Karpas-422 (cell line): ENCODE measurements around the gene CDH5. TPM values are rescaled to one million over a fixed set of nuclear protein-coding genes. Genes with fewer than 3 reads are reported as not detected.

ENCODE experiments used
- DNase-seq: peaks from one replicate; pipeline ENCODE4 v3.0.0-alpha.2; 2015
- H2AFZ ChIP-seq: fragments of 200-600 bp; sonication (generic); 2 replicates; pipeline ENCODE4 v1.6.1; 2014; ENCODE audit warnings: antibody characterized with exemption, low read length, mixed read lengths
- H3K27ac ChIP-seq: fragments of 200-600 bp; sonication (generic); 2 replicates; pipeline ENCODE4 v1.5.1; 2014; ENCODE audit warnings: mild to moderate bottlenecking, low read length, moderate library complexity
- H3K27me3 ChIP-seq: fragments of 200-600 bp; sonication (generic); 2 replicates; pipeline ENCODE4 v1.6.1; 2014; ENCODE audit warnings: low read length, mixed read lengths
- H3K36me3 ChIP-seq: fragments of 200-600 bp; sonication (generic); 2 replicates; pipeline ENCODE4 v1.6.1; 2014; ENCODE audit warnings: low read length, mixed read lengths; ENCODE audit not compliant: insufficient read depth
- H3K4me1 ChIP-seq: fragments of 200-600 bp; sonication (generic); 2 replicates; pipeline ENCODE4 v1.6.1; 2014; ENCODE audit warnings: mild to moderate bottlenecking, low read length, mixed read lengths
- H3K4me2 ChIP-seq: fragments of 200-600 bp; sonication (generic); 2 replicates; pipeline ENCODE4 v1.6.1; 2014; ENCODE audit warnings: low read length, low read depth, mild to moderate bottlenecking; ENCODE audit not compliant: poor library complexity, severe bottlenecking
- H3K4me3 ChIP-seq: fragments of 200-600 bp; sonication (generic); 2 replicates; pipeline ENCODE4 v1.5.1; 2014; ENCODE audit warnings: mild to moderate bottlenecking, antibody characterized with exemption, low read length, mixed read lengths
- H3K79me2 ChIP-seq: fragments of 200-600 bp; sonication (generic); 2 replicates; pipeline ENCODE4 v1.6.1; 2014; ENCODE audit warnings: mild to moderate bottlenecking, low read length, mixed read lengths
- H3K9ac ChIP-seq: fragments of 200-600 bp; sonication (generic); 2 replicates; pipeline ENCODE4 v1.6.0; 2014; ENCODE audit warnings: low read length
- H3K9me2 ChIP-seq: fragments of 200-600 bp; sonication (generic), shearing (Covaris generic); replicated peaks from 2 replicates; pipeline ENCODE4 v1.6.0; 2014; ENCODE audit warnings: mild to moderate bottlenecking, low read length, moderate library complexity; ENCODE audit not compliant: insufficient read depth
- H3K9me3 ChIP-seq: fragments of 300-700, 200-600 bp; sonication (generic); 2 replicates; pipeline ENCODE4 v1.6.1; 2014; ENCODE audit warnings: low read length, mixed read lengths
- H4K20me1 ChIP-seq: fragments of 200-600 bp; sonication (generic); 2 replicates; pipeline ENCODE4 v1.6.1; 2014; ENCODE audit warnings: mild to moderate bottlenecking, antibody characterized with exemption, low read length, low read depth; ENCODE audit not compliant: insufficient read depth
- total RNA-seq: library from RNA; depleted of rRNA; stranded (reverse); fragments of >200 nt; shearing (Covaris generic); gene quantifications from 2 replicates; pipeline ENCODE4 v1.2.3, GENCODE V29; 2014; ENCODE audit warnings: low replicate concordance

Gene CDH5
- total RNA-seq, 1 experiment from 2014 or later = not detected

GRCh38 chr16:66365651-66366050, 840 bp upstream of the CDH5 start:
- Histone ChIP-seq H4K20me1 (no peaks in the 10 kb centered on the region), H3K79me2 (no peaks in the 10 kb centered on the region), H3K9me3 (no peaks in the 10 kb centered on the region), H3K27ac (no peak overlapping the region), H3K4me2 (no peak overlapping the region), H3K9ac (no peak overlapping the region), H3K36me3 (no peaks in the 10 kb centered on the region), H3K9me2 (no peaks in the 10 kb centered on the region), H3K4me1 (no peaks in the 10 kb centered on the region), H3K4me3 (no peak overlapping the region), H2AFZ (no peak overlapping the region), H3K27me3 (no peaks in the 10 kb centered on the region)
- DNase-seq = no peak

- Histone ChIP-seq H3K4me2 (no peak overlapping the region), H3K9me3 (no peaks in the 10 kb centered on the region), H3K4me3 (no peak overlapping the region), H4K20me1 (no peaks in the 10 kb centered on the region), H2AFZ (no peak overlapping the region), H3K36me3 (no peaks in the 10 kb centered on the region), H3K79me2 (no peaks in the 10 kb centered on the region), H3K4me1 (no peaks in the 10 kb centered on the region), H3K9ac (no peak overlapping the region), H3K9me2 (no peaks in the 10 kb centered on the region), H3K27ac (no peak overlapping the region), H3K27me3 (no peaks in the 10 kb centered on the region)
- no peak for DNase-seq
Measured at GRCh38 chr16:66367968-66368891, 1.7 kb downstream of the CDH5 start.

GRCh38 chr16:66369055-66369592, 2.6 kb downstream of the CDH5 start:
- Histone ChIP-seq H3K4me3 (no peak overlapping the region), H3K79me2 (no peaks in the 10 kb centered on the region), H3K4me2 (no peak overlapping the region), H3K27me3 (no peaks in the 10 kb centered on the region), H3K9me2 (no peaks in the 10 kb centered on the region), H3K36me3 (no peaks in the 10 kb centered on the region), H3K4me1 (no peaks in the 10 kb centered on the region), H3K9me3 (no peaks in the 10 kb centered on the region), H3K27ac (no peak overlapping the region), H4K20me1 (no peaks in the 10 kb centered on the region), H2AFZ (no peak overlapping the region), H3K9ac (no peak overlapping the region)
- no peak for DNase-seq

DNA sequence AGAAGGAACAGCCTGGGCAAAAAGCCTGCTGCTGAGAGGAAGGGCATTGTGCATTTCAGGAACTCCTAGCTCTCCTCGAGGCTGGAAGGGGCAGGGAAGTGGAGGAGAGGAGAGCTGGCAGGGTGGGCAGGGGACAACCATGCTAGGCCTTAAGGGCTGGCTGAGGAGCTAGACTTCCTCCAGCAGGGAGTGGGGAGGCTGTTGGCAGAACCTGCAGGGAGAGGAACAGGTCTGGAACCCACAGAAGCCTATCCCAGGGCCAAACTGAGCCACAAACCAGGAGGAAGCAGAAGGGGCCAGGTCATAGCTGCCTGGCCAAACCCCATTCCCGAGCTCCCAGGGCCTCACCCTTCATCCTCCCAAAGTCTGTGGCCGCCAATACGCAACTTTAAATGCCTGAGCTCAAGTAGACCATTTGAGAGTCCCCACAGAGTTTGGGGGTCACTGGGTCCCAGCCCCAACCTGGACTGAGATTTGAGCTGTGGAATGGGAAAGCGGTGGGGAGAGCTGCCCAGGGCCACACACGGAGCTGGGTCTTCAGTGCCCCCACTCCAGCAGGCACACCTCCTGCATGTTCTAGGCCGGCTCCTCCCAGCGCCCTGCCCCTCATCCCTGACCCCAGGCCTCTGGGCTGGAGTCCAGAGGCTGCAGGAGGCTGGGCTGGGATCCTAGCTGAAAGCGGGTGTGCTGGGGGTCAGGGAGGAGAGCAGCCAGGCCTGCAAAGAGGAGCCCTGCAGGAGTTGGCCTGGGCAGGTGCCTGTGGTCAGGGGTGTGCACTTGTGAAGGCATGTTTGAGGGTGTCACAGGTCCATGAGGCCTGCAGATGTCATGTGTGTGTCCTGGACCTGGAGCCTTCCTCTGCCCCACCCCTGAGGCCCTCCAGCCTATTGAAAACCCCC, 4.5 kb downstream of the CDH5 start:
- no peaks in the 10 kb centered on the region for H3K79me2 ChIP-seq
- no peak overlapping the region for H3K9ac ChIP-seq
- H3K9me2 ChIP-seq = no peaks in the 10 kb centered on the region
- H3K9me3 ChIP-seq = no peaks in the 10 kb centered on the region
- no peak overlapping the region for H3K27ac ChIP-seq
- H3K36me3 ChIP-seq = no peaks in the 10 kb centered on the region
- no peak overlapping the region for H3K4me2 ChIP-seq
- no peak overlapping the region for H3K4me3 ChIP-seq
- H3K4me1 ChIP-seq = no peaks in the 10 kb centered on the region
- no peak for DNase-seq
- H4K20me1 ChIP-seq = no peaks in the 10 kb centered on the region
- no peak overlapping the region for H2AFZ ChIP-seq
- no peaks in the 10 kb centered on the region for H3K27me3 ChIP-seq

DNA sequence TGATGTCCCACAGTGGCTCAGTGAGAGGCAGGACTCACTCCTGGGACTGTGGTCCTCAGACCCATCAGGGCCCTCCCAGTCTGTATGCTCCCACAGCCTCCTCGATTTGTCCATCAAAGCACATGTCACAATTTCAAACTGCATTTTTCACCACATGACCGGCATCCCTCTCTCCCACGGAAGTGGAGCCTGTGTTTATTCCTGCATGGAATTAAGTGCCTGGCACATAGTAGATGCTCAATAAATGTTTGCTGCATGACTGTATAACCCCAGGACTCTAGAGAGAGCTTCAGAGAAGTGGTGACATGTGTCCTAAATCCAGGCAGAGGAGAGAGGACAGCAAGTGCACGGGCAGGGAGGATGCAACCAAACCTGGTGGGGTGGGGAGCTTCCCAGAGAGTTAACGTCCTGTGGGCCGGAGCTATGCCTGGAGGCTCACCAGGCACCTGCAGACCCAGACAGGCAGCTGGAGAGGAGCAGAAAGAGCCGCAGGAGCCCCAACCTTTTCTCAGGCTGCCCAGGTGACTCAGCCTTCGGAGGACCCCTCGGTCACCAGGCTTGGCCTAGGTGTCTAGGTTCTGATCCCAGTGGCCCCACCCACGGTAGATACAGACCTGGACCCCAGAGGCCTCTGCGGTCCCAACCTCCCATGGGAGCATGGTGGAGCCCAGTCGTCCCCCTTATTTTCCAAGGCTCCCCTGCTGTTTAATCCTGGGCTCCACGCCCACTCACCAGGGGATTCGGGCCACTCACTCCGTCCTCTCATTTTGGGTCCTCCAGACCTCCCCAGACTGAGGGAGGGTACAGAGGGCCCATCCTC, 5.8 kb downstream of the CDH5 start:
- Histone ChIP-seq H3K27me3 (no peaks in the 10 kb centered on the region), H3K9ac (no peak overlapping the region), H3K27ac (no peak overlapping the region), H3K4me1 (no peaks in the 10 kb centered on the region), H3K4me2 (no peak overlapping the region), H3K9me2 (no peaks in the 10 kb centered on the region), H2AFZ (no peak overlapping the region), H3K9me3 (no peaks in the 10 kb centered on the region), H3K4me3 (no peak overlapping the region), H3K79me2 (no peaks in the 10 kb centered on the region), H4K20me1 (no peaks in the 10 kb centered on the region), H3K36me3 (no peaks in the 10 kb centered on the region)
- DNase-seq = no peak

- Histone ChIP-seq H4K20me1 (no peaks in the 10 kb centered on the region), H3K9me2 (no peaks in the 10 kb centered on the region), H2AFZ (no peak overlapping the region), H3K4me2 (no peak overlapping the region), H3K4me1 (no peaks in the 10 kb centered on the region), H3K27ac (no peak overlapping the region), H3K9ac (no peak overlapping the region), H3K79me2 (no peaks in the 10 kb centered on the region), H3K27me3 (no peaks in the 10 kb centered on the region), H3K4me3 (no peak overlapping the region), H3K36me3 (no peaks in the 10 kb centered on the region), H3K9me3 (no peaks in the 10 kb centered on the region)
- DNase-seq = no peak
Measured at GRCh38 chr16:66372898-66373155, 6.3 kb downstream of the CDH5 start.

- no peaks in the 10 kb centered on the region for H3K4me1 ChIP-seq
- no peak overlapping the region for H2AFZ ChIP-seq
- no peaks in the 10 kb centered on the region for H3K9me3 ChIP-seq
- H3K36me3 ChIP-seq = no peaks in the 10 kb centered on the region
- DNase-seq = no peak
- H3K79me2 ChIP-seq = no peaks in the 10 kb centered on the region
- H4K20me1 ChIP-seq = no peaks in the 10 kb centered on the region
- H3K27me3 ChIP-seq = no peaks in the 10 kb centered on the region
- H3K9me2 ChIP-seq = no peaks in the 10 kb centered on the region
- H3K27ac ChIP-seq = no peak overlapping the region
- H3K9ac ChIP-seq = no peak overlapping the region
- H3K4me3 ChIP-seq = no peak overlapping the region
- no peak overlapping the region for H3K4me2 ChIP-seq
Measured at GRCh38 chr16:66373667-66374066, 7.2 kb downstream of the CDH5 start.
